HG02798 (cell line): ENCODE data around the gene ZMIZ2.

Source experiments
- ATAC-seq: cut with Tn5 transposase; IDR thresholded peaks from one replicate; pipeline ENCODE4 v1.9.1; 2021; ENCODE audit warnings: mild to moderate bottlenecking; ENCODE audit not compliant: unreplicated experiment, poor library complexity

ZMIZ2 gene

DNA sequence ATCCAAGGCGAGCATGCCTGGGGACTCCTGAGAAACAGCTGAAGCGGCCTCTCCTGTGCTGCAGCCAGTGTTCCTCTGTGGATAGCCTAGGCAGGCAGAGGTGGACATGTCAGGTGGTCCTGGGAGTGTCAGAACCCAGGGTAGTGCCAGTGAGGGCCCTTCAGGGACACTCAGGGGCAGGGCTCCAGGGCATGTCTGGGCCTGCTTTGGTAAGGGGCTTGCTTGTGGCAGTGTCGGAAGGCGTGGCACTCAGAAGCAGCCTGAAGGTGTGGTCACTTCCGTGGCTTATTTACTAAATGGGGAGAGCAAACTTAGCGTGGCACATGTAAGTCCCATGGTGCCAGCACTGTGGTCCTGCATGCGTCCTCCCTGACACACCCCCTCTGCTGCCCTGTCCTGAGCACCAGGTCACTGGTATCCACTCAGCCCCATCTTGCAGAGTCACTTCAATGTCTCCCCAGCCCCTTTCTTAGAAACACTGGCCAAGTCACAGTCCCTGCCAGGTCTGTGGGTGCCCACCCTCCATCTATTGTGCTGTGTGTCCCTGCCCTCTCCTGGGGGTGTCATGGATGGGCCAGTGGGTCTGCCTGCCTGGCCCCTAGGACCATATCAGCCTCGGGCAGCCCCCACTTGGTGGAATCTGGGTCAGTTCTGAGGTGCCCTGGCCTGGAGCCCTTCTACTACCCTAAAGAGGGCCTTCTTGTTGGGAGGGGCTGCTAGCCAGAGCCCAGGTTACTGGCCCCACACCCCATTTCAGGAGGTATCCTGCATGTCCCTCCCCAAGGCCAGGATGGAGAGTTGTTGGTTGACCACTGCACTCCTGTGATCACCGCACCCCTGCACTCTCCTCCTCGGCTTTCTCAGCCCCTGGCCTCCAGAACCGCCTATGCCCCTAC is 6.4 kb downstream of the ZMIZ2 start:
- ATAC-seq: no peak

- no peak for ATAC-seq
Measured at GRCh38 chr7:44755698-44756627, 7.3 kb downstream of the ZMIZ2 start.

DNA sequence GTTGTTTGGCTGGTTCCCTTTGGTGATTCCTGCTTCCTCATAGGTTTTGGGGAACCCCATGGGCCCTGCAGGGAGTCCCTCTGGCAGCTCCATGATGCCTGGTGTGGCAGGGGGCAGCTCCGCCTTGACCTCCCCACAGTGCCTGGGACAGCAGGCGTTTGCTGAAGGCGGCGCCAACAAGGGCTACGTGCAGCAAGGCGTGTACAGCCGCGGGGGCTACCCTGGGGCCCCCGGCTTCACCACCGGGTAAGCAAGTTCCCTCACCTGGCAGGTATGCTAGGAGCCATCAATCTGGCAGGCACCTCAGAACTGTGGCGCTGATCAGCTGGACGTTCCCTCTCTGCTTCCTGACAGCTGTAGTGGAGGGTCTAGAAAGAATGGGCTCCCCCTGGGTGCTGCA is 8.3 kb downstream of the ZMIZ2 start:
- ATAC-seq: no peak

DNA sequence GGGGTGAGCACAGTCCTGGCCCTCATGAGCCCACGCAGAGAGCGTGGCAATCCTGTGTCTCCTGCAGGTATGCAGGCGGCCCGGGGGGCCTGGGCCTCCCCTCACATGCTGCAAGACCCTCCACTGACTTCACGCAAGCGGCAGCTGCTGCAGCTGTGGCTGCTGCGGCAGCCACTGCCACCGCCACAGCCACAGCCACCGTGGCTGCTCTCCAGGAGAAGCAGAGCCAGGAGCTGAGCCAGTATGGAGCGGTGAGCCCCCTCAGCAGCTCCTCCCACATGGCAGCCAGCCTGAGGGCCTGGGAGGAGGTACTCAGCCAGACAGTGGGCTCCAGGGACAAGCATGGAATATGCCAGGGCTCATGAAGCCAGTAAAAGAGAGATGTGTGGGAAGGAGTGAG is 8.7 kb downstream of the ZMIZ2 start:
- ATAC-seq: no peak

GRCh38 chr7:44757739-44758138 is 9.1 kb downstream of the ZMIZ2 start:
- ATAC-seq: no peak

DNA sequence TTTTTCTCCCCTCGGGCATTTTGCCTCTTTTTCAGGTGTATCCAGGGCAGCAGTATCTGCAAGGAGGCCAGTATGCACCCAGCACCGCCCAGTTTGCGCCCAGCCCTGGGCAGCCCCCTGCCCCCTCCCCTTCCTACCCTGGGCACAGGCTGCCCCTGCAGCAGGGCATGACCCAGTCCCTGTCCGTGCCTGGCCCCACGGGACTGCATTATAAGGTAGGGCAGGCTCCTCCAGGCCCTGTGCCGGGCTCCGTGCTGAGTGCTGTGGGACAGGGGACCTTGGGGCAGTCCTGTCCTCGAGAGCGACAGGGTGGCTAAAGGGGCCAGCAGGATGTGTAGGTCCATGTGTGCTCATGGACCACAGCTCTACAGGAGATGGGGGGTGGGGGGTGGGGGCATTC is 10.6 kb downstream of the ZMIZ2 start:
- no peak for ATAC-seq

DNA sequence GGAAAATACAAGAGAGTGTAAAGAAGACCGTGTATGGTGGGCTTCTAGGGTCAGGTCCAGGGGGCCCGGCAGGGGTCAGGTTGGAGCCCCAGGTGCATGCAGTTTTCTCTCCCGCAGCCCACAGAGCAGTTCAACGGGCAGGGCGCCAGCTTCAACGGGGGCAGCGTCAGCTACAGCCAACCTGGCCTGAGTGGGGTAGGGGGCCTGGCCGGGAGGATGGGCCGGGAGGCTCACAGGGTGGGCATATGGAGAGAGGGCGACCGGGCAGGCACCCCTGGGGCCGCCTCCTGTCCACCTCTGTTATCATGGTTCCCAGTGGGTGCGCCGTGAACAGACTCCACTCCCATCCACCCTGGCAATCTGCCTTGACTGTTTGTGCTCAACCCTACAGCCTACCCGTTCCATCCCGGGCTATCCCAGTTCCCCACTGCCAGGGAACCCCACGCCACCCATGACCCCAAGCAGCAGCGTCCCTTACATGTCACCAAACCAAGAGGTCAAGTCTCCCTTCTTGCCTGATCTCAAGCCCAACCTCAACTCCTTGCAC is 11.5 kb downstream of the ZMIZ2 start:
- no peak for ATAC-seq

DNA sequence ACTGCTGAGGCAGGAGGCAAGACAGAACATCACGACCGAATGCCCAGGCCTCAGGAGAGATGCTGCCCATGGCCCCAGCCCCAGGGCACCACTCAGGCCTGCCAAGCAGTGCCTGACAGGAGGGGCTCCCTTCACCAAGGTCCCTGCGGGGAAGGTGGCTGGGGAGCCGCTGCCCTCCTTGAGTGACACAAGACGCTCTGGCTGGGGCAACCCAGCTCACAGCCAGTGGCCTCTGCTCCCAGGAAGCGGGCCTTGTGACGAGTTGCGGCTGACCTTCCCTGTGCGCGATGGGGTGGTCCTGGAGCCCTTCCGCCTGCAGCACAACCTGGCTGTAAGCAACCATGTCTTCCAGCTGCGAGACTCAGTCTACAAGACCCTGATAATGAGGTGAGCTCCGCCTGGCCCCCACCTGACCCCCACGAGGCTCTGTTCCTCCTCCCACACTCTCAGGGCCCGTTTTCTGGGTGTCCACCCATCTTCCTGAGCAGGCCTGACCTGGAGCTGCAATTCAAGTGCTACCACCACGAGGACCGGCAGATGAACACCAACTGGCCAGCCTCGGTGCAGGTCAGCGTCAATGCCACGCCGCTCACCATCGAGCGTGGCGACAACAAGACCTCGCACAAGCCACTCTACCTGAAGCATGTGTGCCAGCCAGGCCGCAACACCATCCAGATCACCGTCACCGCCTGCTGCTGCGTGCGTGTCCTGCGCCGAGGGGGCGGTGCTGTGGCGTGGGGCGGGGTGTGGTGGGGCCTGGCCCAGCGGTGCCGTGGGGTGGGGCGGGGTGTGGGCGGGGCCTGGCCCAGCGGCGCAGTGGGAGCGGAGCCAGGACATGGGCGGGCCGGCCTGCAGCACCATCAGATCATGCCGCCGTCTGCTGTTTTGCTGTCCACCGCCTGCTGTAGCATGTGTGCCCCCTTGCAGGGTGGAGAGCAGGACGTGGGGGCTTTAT is 12.8 kb downstream of the ZMIZ2 start:
- ATAC-seq: no peak

DNA sequence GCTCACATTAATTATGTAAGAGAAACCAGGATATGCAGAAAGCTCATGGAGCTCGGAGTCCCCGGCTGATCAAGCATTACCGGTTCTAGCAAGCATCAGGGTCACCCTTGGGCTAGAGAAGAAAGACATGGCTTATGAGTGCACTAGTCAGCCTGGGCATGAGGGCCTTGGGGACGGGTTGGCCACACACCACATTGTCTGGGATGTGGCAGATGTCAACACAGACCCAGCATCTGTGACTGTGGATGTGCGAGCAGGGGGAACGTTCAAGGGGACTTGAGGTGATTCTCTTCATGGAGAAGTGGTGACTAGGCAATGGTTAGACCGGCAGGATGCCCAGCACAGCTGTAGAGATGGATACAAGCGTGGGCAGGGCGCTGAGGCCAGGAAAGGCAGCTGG is 13.7 kb downstream of the ZMIZ2 start:
- no peak for ATAC-seq

DNA sequence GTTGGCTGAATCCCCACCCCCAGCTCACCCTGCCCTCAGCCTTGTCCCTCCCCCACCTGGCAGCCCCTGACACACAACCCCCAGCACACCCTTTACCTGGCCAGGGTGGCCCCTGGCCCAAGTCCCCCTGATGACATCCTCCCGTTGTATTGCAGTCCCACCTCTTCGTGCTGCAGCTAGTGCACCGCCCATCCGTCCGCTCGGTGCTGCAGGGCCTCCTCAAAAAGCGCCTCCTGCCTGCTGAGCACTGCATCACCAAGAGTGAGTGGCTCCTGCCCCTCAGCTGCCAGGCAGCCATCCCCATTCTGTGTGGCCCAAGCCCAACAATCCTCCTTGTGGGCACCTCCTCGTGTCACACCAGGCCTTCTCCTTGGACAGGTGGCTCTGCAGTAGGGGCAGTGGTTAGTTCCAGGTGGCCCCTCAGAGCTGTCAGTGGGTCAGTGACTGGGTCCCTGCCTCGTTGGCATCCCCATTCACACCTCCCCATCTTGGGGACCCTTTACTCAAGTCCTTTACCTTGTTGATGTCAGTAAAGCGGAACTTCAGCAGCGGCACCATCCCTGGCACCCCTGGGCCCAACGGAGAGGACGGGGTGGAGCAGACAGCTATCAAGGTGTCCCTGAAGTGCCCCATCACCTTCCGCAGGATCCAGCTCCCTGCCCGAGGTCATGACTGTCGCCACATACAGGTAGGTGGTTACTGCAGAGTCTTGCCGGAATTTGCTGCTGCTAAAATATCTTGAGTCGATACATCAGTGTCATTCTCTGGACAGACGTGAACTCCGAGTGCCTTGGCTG is 14.3 kb downstream of the ZMIZ2 start:
- no peak for ATAC-seq

DNA sequence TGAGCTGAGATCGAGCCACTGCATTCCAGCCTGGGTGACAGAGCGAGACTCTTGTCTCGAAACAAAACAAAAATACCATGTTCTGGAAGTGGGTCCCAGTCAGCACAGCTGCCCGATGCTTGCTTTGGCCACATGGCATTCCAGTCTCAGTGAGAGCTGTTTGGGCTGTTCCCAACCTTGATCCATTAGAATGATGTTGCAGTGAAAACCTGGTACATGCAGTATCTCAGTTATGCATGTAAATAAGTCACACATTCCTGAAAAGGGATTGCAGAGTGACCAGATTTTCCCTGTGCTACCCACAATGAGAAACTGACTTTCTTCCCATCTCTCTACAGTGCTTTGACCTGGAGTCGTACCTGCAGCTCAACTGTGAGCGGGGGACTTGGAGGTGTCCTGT is 15.4 kb downstream of the ZMIZ2 start:
- ATAC-seq: no peak

- no peak for ATAC-seq
Measured at GRCh38 chr7:44764665-44765578, 16.3 kb downstream of the ZMIZ2 start.

DNA sequence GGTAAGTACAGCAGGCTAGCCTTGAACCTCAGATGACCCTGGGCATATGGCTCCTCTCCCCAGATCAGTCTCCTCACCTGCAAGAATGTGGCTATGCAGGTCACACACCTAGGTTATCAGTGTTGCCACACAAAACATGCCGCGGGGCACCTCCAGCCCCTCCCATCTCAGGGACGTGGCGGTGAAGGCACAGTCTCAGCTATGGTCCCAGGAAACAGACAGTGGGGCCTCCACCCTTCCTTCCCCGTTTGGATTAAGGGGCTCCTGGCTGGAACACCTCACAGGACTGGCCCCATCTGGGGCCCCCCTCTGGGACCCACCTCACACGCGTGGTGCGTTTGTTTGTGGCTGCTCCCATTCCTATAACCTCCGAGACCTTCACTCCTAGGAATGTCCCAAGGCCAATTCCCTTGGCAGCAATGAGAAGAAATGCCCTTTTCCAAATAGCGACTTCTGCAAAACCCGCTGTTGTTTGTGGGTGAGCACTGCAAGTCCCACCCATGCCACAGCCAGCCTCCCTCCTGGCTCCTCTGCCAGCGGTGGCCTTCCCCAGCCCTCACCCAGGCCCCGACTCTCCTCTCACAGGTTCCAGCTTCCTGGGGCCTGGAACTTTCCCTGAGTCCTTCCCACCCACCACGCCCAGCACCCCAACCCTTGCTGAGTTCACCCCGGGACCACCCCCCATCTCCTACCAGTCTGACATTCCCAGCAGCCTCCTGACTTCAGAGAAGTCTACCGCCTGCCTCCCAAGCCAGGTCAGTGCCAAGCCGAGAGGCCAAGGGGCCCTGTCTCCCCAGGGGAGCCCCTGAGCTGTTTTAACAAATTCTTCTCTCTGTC is 17.1 kb downstream of the ZMIZ2 start:
- ATAC-seq: no peak

- no peak for ATAC-seq
Measured at GRCh38 chr7:44766416-44766801, 17.8 kb downstream of the ZMIZ2 start.

DNA sequence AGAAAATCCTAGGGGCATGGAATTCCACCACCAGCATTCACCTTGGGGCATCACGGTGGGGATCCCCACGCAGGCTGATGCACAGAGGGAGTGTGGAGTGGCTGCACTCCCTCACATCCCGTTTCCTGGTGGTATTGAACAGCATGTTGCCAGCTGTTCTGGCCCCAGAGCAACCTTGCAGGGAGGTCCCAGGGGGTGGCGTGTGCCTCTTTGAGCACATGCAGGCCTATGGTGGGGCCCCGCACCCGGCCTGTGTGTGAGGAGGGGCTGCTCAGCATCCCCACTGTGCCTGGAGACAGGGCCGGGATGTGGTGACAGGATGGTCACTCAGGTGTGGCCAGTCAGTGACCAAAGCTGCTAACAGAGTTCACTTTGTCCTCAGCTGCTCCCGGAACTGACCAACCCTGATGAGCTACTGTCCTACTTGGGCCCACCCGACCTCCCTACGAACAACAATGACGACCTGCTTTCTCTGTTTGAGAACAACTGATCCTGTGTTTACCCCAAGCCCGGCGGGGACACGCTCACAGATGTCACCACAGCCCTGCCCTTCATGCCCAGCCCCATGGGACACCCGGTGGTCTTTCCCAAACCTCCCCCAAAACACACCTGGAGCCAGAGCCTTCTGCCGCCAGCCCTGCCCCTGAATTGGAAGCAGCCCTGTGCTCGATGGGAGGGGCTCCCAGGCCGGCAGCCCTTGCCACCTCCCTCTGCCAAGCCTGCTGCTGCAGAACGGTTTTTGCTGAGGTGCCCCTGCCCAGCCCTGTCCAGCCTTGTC is 18.7 kb downstream of the ZMIZ2 start:
- ATAC-seq: no peak

- peak; percentile 51 for ATAC-seq
Measured at GRCh38 chr7:44767912-44768627, 19.4 kb downstream of the ZMIZ2 start.
